ENCODE data around the gene TAF4B. TPM values are rescaled to one million over a fixed set of nuclear protein-coding genes. Genes with fewer than 3 reads are reported as not detected.
A peak's percentile ranks its signal among the peaks of the same experiment; 100 is the strongest.

TAF4B gene
- total and polyA plus RNA-seq, 2 donors (not counting 1 experiment from before 2014, with no cell fraction given) = 10.5 to 16.1 TPM

DNA sequence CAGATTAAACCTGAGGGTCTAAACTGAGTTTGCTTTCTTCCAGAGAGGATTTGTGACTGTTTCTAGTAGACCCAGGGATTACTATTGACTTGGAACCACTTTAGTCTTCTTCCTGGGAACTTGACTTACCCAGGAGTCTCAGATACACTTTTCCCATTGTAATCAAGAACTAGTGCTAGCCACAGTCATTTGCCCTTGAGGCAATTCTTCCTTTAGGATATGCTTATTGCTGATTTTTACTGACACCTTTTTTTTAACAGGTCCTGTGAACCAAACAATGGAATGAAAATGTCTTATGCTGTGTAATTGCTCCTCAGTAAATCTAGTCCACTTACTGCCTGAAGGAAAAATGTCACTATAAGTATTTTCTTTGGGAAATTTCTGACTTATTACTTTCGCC, 78.3 kb downstream of the TAF4B start:
- Histone ChIP-seq H3K27ac (ENCODE audit: low read length in 2 of 2) (no peak overlapping the region), H4K20me1 (ENCODE audit: control insufficient read depth, insufficient read depth, low read length, poor library complexity, severe bottlenecking) (no peaks in the 10 kb centered on the region), H3K4me3 (ENCODE audit: control extremely low read depth in 1 of 5, extremely low read depth in 1 of 5, insufficient read depth in 1 of 5, low read depth in 2 of 5, low read length in 4 of 5) (no peak overlapping the region), H2AFZ (ENCODE audit: insufficient read depth, low read depth, low read length, poor library complexity, severe bottlenecking) (no peak overlapping the region), H3K79me2 (ENCODE audit: control insufficient read depth, insufficient read depth, low read length) (no peaks in the 10 kb centered on the region), H3K27me3 (replicated peaks in 1 of 4; ENCODE audit: control extremely low read depth in 1 of 4, control insufficient read depth in 3 of 4, insufficient read depth in 4 of 4, low read length in 3 of 4) (no peaks in the 10 kb centered on the region), H3K9me3 (ENCODE audit: control extremely low read depth in 1 of 3, control insufficient read depth in 2 of 3, insufficient read depth in 1 of 3, low read length in 2 of 3) (no peaks in the 10 kb centered on the region), H3K4me1 (ENCODE audit: control insufficient read depth in 2 of 2, insufficient read depth in 2 of 2, low read length in 2 of 2) (no peaks in the 10 kb centered on the region), H3K4me2 (replicated peaks; ENCODE audit: low read depth, low read length, poor library complexity, severe bottlenecking) (no peak overlapping the region), H3K36me3 (replicated peaks in 1 of 2; ENCODE audit: control extremely low read depth in 1 of 2, control insufficient read depth in 1 of 2, extremely low read depth in 1 of 2, insufficient read depth in 2 of 2, low read length in 1 of 2) (no peaks in the 10 kb centered on the region), H3K9ac (ENCODE audit: low read length) (no peak overlapping the region)
- WGBS (ENCODE audit: insufficient coverage) = no CpG with 5 or more reads among the region's 1 CpG
- ATAC-seq (ENCODE audit: low read depth) (no peak), DNase-seq (no peak)
- H3K4me1 Mint-ChIP-seq = no peaks in the 10 kb centered on the region
- H3K9me3 Mint-ChIP-seq (ENCODE audit: insufficient read depth) = no peaks in the 10 kb centered on the region
- no peak overlapping the region for H3K4me3 Mint-ChIP-seq
- TF ChIP-seq, protein P1, sequence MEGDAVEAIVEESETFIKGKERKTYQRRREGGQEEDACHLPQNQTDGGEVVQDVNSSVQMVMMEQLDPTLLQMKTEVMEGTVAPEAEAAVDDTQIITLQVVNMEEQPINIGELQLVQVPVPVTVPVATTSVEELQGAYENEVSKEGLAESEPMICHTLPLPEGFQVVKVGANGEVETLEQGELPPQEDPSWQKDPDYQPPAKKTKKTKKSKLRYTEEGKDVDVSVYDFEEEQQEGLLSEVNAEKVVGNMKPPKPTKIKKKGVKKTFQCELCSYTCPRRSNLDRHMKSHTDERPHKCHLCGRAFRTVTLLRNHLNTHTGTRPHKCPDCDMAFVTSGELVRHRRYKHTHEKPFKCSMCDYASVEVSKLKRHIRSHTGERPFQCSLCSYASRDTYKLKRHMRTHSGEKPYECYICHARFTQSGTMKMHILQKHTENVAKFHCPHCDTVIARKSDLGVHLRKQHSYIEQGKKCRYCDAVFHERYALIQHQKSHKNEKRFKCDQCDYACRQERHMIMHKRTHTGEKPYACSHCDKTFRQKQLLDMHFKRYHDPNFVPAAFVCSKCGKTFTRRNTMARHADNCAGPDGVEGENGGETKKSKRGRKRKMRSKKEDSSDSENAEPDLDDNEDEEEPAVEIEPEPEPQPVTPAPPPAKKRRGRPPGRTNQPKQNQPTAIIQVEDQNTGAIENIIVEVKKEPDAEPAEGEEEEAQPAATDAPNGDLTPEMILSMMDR (IDR thresholded peaks at IDR 0.05) = no peak
- no peak for TF ChIP-seq EZH2 (IDR thresholded peaks at IDR 0.05; ENCODE audit: borderline replicate concordance, insufficient read depth, low read depth, low read length, poor library complexity, severe bottlenecking)
- ChIA-PET POLR2A (no interaction called here), CTCF (no interaction called here)
- H3K27ac Mint-ChIP-seq = no peak overlapping the region
- intact Hi-C loops (cut with micrococcal nuclease) = no loop called here
- H3K27me3 Mint-ChIP-seq = no peaks in the 10 kb centered on the region

DNA sequence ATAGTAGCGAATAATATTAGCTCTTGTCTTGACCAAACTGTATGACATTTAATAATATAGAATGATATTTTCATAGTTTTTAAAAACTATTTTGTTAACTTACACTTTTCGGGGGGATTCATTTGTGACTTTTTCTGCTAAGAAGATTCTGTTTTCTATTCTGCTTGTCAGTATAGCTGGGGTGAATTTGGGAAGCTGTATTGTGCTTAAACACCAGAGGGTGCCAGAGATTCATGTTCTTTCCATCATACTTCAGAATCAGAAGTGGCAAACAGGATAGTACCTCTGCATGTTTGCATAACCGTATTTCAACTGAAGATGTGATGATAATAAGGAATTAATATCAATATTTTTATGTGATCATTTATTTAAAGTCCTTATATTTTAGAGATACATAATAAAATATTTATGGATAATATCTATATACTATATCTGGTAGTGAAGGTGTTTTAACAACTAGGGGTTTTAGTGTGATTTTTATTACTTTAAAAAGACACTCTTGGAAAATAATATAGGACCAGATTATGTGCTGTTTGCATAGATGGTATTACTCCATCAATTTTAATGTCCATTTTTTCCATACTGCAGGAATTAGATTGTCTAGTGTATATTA, 81.0 kb downstream of the TAF4B start:
- peak; percentile 45 for ATAC-seq (ENCODE audit: low read depth)
- H3K4me3 Mint-ChIP-seq = no peak overlapping the region

More for the DNA sequence above, 81.0 kb downstream of the TAF4B start:
- ChIA-PET POLR2A (no interaction called here), CTCF (interaction anchor here (1.2 to 1.7 kb wide), 5 partner anchors 9 to 342 kb away, joined by 3 to 8 read pairs (median 6); no protein-coding TSS in a partner anchor)
- DNase-seq = peak; percentile 35
- Histone ChIP-seq H3K79me2 (ENCODE audit: control insufficient read depth, insufficient read depth, low read length) (no peaks in the 10 kb centered on the region), H3K36me3 (replicated peaks in 1 of 2; ENCODE audit: control extremely low read depth in 1 of 2, control insufficient read depth in 1 of 2, extremely low read depth in 1 of 2, insufficient read depth in 2 of 2, low read length in 1 of 2) (no peaks in the 10 kb centered on the region), H3K9me3 (ENCODE audit: control extremely low read depth in 1 of 3, control insufficient read depth in 2 of 3, insufficient read depth in 1 of 3, low read length in 2 of 3) (no peaks in the 10 kb centered on the region), H3K27ac (ENCODE audit: low read length in 2 of 2) (no peak overlapping the region), H3K9ac (ENCODE audit: low read length) (no peak overlapping the region), H4K20me1 (ENCODE audit: control insufficient read depth, insufficient read depth, low read length, poor library complexity, severe bottlenecking) (no peaks in the 10 kb centered on the region), H2AFZ (ENCODE audit: insufficient read depth, low read depth, low read length, poor library complexity, severe bottlenecking) (no peak overlapping the region), H3K27me3 (replicated peaks in 1 of 4; ENCODE audit: control extremely low read depth in 1 of 4, control insufficient read depth in 3 of 4, insufficient read depth in 4 of 4, low read length in 3 of 4) (no peaks in the 10 kb centered on the region), H3K4me2 (replicated peaks; ENCODE audit: low read depth, low read length, poor library complexity, severe bottlenecking) (no peak overlapping the region), H3K4me1 (ENCODE audit: control insufficient read depth in 2 of 2, insufficient read depth in 2 of 2, low read length in 2 of 2) (no peaks in the 10 kb centered on the region), H3K4me3 (ENCODE audit: control extremely low read depth in 1 of 5, extremely low read depth in 1 of 5, insufficient read depth in 1 of 5, low read depth in 2 of 5, low read length in 4 of 5) (no peak overlapping the region)
- Mint-ChIP-seq H3K4me1 (no peaks in the 10 kb centered on the region), H3K9me3 (ENCODE audit: insufficient read depth) (no peaks in the 10 kb centered on the region), H3K27ac (no peak overlapping the region), H3K27me3 (no peaks in the 10 kb centered on the region)
- no CpG with 5 or more reads among the region's 3 CpGs for WGBS (ENCODE audit: insufficient coverage)
- intact Hi-C loops (cut with micrococcal nuclease) = no loop called here
- TF ChIP-seq EZH2 (IDR thresholded peaks at IDR 0.05; ENCODE audit: borderline replicate concordance, insufficient read depth, low read depth, low read length, poor library complexity, severe bottlenecking) = no peak
- TF ChIP-seq, protein P1 (IDR thresholded peaks at IDR 0.05) = peak; percentile 68
